GM19099 (cell line): ENCODE results near the gene SMPD2.
A peak's percentile ranks its signal among the peaks of the same experiment; 100 is the strongest.

Source experiments
- POLR2A ChIP-seq: IDR thresholded peaks from 3 replicates; pipeline ENCODE4 v1.6.1; 2011; ENCODE audit warnings: low read depth; ENCODE audit not compliant: insufficient read length; ENCODE audit errors: extremely low read depth

The SMPD2 gene

DNA sequence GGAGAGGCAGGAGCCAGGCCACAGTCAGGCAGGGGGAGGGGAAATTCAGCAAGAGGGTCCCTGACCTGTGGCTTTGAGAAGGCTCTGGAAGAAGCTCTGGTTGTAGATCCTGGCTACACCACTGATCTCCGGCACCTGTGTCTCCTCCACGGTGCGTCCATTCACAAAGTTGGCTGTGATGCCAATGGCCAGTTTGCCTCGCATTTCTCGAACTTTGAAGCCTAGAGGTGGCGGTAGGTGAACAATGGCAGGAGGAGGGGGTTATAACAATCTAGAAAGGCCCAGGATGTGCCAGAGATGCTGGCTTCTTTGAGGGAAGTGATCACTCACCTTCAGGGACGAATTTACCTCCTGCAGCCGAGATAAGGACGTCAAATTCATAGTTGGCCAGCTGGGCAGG lies 11.7 kb downstream of the SMPD2 start:
- no peak for TF ChIP-seq POLR2A

DNA sequence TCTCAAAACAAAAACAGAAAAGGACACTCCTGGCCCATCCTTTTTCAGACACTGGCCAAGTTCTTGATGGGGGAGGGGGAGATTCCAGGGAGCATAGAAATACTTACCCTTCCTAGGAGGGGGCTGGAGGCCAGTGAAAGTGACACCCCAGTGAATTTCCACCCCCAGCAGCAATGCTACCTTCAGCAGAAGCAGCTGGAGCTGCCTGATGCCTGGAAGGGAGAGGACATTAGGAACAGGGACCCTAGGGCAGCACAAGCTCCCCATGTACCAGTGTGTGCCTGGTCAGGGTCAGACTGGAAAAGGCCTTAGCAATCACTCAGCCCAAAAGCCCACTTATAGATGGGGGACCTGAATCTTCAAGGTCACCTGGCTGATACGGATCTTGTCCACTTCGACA lies 12.6 kb downstream of the SMPD2 start:
- no peak for TF ChIP-seq POLR2A

DNA sequence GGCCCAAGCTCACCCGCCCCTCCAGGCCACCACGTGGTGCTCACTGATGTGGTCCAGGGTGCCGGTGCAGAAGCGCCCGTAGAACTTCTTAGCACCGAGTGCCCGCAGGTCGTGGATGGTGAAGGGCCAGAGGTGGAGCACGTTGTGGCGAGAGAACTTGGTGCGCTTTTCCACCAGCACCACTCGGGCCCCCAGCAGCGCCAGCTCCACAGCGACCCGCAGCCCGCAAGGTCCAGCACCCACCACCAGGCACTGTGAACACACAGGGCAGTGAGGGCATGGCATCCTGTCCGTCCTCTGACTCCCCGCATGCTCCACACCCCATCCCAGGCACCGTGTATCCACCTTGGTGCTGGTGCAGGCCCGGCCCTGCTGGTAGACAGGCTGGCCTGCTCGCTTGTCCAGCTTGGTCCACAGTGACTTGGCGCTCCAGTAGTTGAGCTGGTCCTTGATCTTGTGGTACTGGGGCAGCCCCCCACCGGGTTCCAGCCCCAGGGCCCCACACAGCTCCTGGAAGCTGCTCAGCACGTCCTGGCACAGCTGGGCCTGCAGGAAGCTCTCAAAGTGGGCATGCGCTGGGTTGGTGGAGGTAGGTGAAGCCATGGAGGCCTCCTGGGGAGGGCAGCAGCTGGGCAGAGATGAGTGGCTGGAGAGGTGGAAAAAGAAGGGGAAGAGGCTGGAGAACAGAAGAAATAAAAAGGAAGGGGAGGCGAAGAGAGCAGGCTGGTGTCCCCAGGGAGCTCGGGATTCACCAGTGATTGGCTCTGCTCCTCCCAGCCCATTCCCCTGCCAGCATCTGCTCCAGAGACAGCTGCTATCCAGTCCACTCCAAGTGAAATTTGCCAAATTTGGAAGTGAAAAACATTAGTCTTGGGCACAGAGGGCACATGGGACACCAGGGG lies 13.3 kb downstream of the SMPD2 start:
- no peak for TF ChIP-seq POLR2A

- peak; percentile 64 for TF ChIP-seq POLR2A
Observed at GRCh38 chr6:109454496-109455436, 14.2 kb downstream of the SMPD2 start.

DNA sequence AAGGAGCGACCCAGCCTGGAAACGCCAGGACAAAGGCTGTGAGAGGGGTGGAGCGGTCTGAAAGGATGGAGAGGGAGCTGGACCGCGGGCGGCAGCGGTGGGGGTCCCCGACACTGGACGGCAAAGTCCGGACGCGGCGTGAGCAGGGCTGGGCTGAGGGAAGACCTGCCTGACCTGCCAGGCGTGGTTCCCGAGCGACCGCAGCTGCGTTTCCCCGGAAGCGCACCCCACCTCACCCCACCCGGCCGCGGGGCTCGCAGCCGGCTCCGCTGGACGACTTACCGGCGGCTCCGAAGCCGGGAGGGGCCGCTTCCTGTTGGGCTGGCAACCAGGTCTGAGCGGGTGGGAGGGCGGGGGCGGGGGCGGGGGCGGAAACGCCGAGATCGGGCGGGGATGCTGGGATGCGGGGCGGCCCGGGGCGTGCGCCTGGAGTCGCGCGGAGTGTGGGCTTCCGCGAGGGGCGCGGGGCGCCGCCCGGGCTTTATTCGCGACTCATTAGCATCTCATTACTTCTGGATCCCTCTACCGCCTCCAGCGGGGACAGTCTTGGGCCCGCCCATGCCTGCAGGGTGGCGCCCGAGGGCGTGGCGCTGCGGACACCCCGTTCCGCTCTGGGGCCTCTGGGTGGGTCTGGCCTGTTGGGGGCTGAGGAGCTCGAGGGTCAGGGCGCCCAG lies 15.1 kb downstream of the SMPD2 start, which contains the start of gene MICAL1:
MICAL1 (minus strand) TSS at position 336 of the 674 bp plus-strand sequence. CDS start 1,576 bp downstream, outside the sequence.
- TF ChIP-seq POLR2A: peak; percentile 77

DNA sequence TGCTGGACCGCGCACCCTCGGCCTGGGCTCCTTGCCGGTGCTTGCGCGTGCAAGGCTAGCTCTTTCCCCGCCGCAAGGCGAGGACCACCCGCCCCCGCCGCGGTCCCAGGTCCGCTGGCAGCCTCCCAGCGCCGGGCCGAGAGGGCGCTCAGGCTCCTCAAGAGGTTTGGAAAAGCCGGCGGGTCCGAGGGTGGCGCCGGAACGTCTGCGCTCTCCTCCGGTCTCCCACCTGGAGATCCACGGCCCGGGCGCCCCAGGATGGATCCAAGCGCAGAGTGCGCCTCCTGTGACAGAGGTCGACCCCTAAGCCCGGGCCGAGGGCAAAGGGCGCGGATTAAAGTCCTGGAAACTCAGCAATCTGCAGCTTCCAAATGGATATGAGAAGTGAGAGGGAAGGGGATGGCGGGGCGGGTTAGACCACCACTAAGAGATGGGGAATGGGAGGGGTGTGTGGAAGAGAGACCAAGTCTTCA lies 15.6 kb downstream of the SMPD2 start:
- peak; percentile 21 for TF ChIP-seq POLR2A

GRCh38 chr6:109456710-109457561 lies 16.4 kb downstream of the SMPD2 start:
- peak; percentile 19 for TF ChIP-seq POLR2A

- no peak for TF ChIP-seq POLR2A
Observed at GRCh38 chr6:109457562-109457996, 17.1 kb downstream of the SMPD2 start.

- TF ChIP-seq POLR2A: no peak
Observed at GRCh38 chr6:109458774-109459531, 18.4 kb downstream of the SMPD2 start.

DNA sequence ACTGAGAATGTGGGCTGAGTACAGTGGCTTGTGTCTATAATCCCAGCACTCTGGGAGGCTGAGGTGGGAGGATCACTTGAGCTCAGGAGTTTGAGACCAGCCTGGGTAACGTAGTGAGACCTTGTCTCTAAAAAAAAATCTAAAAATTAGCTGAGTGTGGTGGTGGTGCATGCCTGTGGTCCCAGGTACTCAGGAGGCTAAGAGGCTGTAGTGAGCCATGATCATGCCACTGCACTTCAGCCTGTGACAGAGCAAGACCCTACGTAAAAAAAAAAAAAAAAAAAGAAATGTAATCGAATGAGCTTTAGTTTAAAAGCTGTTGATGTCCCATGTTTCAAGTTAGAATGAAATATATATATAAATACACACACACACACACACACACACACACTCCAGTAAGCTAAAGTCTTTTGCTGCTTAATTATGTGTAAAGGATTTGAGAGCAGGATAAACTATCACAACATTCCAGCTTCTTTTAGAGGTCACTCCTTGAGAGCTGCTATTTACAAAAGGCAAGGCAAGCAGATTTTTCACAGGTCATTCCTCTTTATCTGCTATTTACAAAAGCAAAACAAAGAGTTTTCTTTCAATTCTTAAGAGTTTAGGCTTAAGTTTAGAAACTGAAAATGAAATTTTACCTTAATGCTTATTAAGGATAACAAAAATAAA lies 19.8 kb downstream of the SMPD2 start:
- TF ChIP-seq POLR2A: no peak

- TF ChIP-seq POLR2A: no peak
Observed at GRCh38 chr6:109461733-109462526, 21.4 kb downstream of the SMPD2 start.

- TF ChIP-seq POLR2A: no peak
Observed at GRCh38 chr6:109465772-109466171, 25.2 kb downstream of the SMPD2 start.
